Pancreas (tissue), 10 donors: ENCODE results near the gene DECR2. TPM values are rescaled to one million over a fixed set of nuclear protein-coding genes. Genes with fewer than 3 reads are reported as not detected.

Source experiments
- ATAC-seq, 4 donors: fragments of 200-7000 bp; cut with Tn5 transposase; one replicate each; pipeline versions ENCODE4 v1.8.0 to v1.9.1; 2020; ENCODE audit warnings: mild to moderate bottlenecking in 4 of 4, moderate library complexity in 4 of 4
- DNase-seq, 6 donors: peaks; one replicate each; pipeline ENCODE4 v3.0.0-alpha.2; 2020
- FAIRE-seq: peaks from 2 replicates; lab custom pipeline; 2012; peaks lifted over from hg19 to GRCh38; lab: Jason Lieb, UNC
- H3K27ac ChIP-seq, 4 donors: fragments of 200-600 bp; sonication (generic); 1 replicate in 3 of 4; 2 replicates in 1 of 4; pipeline versions ENCODE4 v1.5.0 to v1.8.0; 2020
- H3K27me3 ChIP-seq, 4 donors: fragments of 200-600 bp; one replicate each; pipeline ENCODE4 v1.8.0; 2021
- H3K36me3 ChIP-seq, 3 donors: fragments of 200-600 bp; sonication (generic) in 1 of 3; one replicate each; pipeline versions ENCODE4 v1.5.0 to v1.8.0; 2020 to 2021
- H3K4me1 ChIP-seq, 3 donors: fragments of 200-600 bp; one replicate each; pipeline ENCODE4 v1.8.0; 2021
- H3K4me3 ChIP-seq, 4 donors: fragments of 200-600 bp; sonication (generic) in 2 of 4; one replicate each; pipeline versions ENCODE4 v1.5.0 to v1.8.0; 2020 to 2021
- H3K9me3 ChIP-seq, 4 donors: fragments of 200-600 bp; one replicate each; pipeline ENCODE4 v1.8.0; 2021
- CTCF ChIP-seq, 4 donors: fragments of 200-600 bp; sonication (generic) in 3 of 4; IDR thresholded peaks; one replicate each; pipeline versions ENCODE4 v1.5.0 to v1.8.0; 2021; ENCODE audit warnings: antibody characterized with exemption in 4 of 4
- WGBS, 2 donors: extraction: QIAGEN DNeasy Blood & Tissue Kit; methylation state at CpG; one replicate each; pipeline ENCODE4 v1.1.7; 2013; 5-methylcytosine and 5-hydroxymethylcytosine counted together
- intact Hi-C, 3 donors: fragments of 100-400 bp; cut with DNase I; formaldehyde crosslinking; loops; one replicate each; pipeline versions ENCODE4 v1.11.1 to v1.14.2; 2022
- polyA plus RNA-seq, 2 donors: library from polyadenylated mRNA; stranded (reverse); fragments of 200-250 nt; gene quantifications; one replicate each; pipeline ENCODE4 v1.2.3, GENCODE V29; 2013
- total RNA-seq, 6 donors: library from RNA; stranded (reverse); fragmentation: NEBNext Ultra II Directional in 4 of 6; extraction: Animal tissue kit (Norgen Biotek cat#: 25700) in 4 of 6; gene quantifications; one replicate each; pipeline versions ENCODE4 v1.2.1 to v1.2.4, GENCODE V29; 2021 to 2023
- donor health status: healthy with polysubstance abuse.
- donor health status: DM: no; HTN: no; CAD: no; lungs with moderate emphysema.
- donor health status: DM: no; HTN: no; CAD: no.
- donor health status: control.
- donor health status: control.
- donor health status: Bipolar disorder and iron deficiency.
- donor health status: DM: yes; HTN: yes; CAD: no.
- donor health status: DM: no; HTN: no; CAD: no.
- donor health status: DM: no; HTN: no; CAD: no.
- donor health status: DM: yes; HTN: yes; CAD: no.

Gene DECR2
- total and polyA plus RNA-seq, 8 donors, result 9.2 to 68.0 (median 18.5) TPM

DNA sequence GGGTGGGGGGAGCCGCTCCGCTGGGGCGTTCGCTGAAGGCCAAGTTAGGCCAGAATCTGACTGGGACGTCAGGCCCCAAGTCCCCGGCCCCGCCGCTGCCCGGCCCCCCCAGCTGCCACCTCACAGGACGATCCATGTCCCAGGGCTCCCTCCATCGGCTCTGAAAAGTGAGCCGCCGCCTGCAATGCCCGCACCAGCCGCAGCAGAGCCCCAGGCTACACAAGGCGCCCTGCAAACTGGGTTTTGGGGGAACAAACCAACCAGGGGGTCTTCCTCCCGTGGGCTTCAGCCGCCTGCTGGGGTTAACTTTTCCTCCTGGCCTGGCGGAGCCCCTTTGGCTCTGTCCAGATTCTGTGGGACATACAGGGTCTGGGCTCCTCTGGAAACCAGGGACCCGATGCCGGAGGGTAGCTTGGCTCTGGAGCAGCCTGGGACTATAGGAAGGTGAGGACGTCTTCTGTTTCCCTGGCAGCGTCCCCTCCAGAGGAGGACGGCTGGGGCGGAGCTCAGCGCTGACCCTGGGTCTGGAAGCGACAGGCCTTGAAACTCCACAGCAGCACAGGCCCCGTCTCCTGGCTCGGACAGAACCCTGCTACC, 3.9 kb upstream of the DECR2 start:
- peak; percentile 72 to 93 (median 79) for DNase-seq
- no peaks in the 10 kb centered on the region for H3K36me3 ChIP-seq
- WGBS, 2 donors, result 10 to 12% methylated on average over 21 to 29 of the region's 29 CpGs
- H3K27ac ChIP-seq, result peak overlapping the region; percentile 17 to 63 (median 54)
- intact Hi-C loops, result no loop called here
- H3K4me3 ChIP-seq, result peak overlapping the region in 1 of 4 donors; percentile 15
- ATAC-seq, result peak; percentile 17 to 52 (median 33)
- peak; percentile 7 to 37 (median 26) for TF ChIP-seq CTCF (IDR thresholded peaks at IDR 0.05)
- H3K4me1 ChIP-seq, result peaks cover 0 to 7% (median 2%) of the 10 kb centered on the region in 3 donors
- no peaks in the 10 kb centered on the region for H3K9me3 ChIP-seq
- no peak for FAIRE-seq
- H3K27me3 ChIP-seq, result no peaks in the 10 kb centered on the region

DNA sequence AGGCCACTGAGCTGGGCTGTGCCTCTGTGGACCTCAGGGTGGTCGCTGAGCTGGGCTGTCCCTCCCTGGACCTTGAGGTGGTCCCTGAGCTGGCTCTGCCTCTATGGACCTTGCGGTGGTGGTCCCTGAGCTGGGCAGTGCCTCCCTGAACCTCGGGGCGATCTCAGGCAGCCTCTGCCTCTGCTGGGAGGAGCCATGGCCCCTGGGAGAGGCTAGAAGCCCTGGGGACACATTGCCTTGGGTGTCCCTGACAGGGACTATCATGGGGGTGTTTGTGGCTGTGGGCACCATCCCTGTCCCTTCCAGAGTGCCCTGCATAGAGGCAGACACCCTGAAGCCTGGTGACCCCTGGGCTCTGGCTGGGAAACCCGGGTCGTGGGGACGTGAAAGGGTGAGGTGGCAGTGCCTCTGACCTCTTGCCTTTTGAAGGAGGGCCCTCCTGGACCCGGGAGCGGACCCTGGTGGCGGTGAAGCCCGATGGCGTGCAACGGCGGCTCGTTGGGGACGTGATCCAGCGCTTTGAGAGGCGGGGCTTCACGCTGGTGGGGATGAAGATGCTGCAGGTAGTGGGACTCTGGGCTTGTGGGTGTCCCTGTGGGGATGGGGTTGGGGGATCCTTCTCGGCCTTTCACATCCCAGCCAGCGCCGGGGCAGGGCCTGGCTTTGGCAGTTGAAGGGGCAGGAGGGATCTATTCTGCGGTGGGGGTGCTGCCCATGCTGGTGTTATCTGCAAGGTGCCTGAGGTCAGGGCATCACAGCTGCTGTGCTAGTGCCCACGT, 2.9 kb upstream of the DECR2 start:
- H3K4me1 ChIP-seq, result peaks cover 0 to 7% (median 2%) of the 10 kb centered on the region in 3 donors
- WGBS, 2 donors, result 82% methylated on average over 24 of the region's 24 CpGs
- ATAC-seq, result no peak
- H3K9me3 ChIP-seq, result no peaks in the 10 kb centered on the region
- H3K27ac ChIP-seq, result peak overlapping the region in 2 of 4 donors; percentile 17 to 63
- peak in 2 of 6 donors; percentile 50 to 83 for DNase-seq
- no peaks in the 10 kb centered on the region for H3K36me3 ChIP-seq
- no peak overlapping the region for H3K4me3 ChIP-seq
- TF ChIP-seq CTCF (IDR thresholded peaks at IDR 0.05), result no peak
- no peak for FAIRE-seq
- intact Hi-C loops, result no loop called here
- H3K27me3 ChIP-seq, result no peaks in the 10 kb centered on the region

GRCh38 chr16:399340-400019, 2.2 kb upstream of the DECR2 start:
- no peak for DNase-seq
- H3K9me3 ChIP-seq, result no peaks in the 10 kb centered on the region
- no peak for FAIRE-seq
- 83 to 89% methylated on average over 22 of the region's 22 CpGs for WGBS, 2 donors
- H3K27ac ChIP-seq, result no peak overlapping the region
- no peaks in the 10 kb centered on the region for H3K36me3 ChIP-seq
- ATAC-seq, result no peak
- H3K4me3 ChIP-seq, result no peak overlapping the region
- peaks cover 0 to 7% (median 2%) of the 10 kb centered on the region in 3 donors for H3K4me1 ChIP-seq
- TF ChIP-seq CTCF (IDR thresholded peaks at IDR 0.05), result no peak
- no peaks in the 10 kb centered on the region for H3K27me3 ChIP-seq
- intact Hi-C loops, result no loop called here

GRCh38 chr16:400061-400591, 1.6 kb upstream of the DECR2 start:
- FAIRE-seq (no peak), DNase-seq (peak in 1 of 6 donors; percentile 38), ATAC-seq (no peak)
- no peak for TF ChIP-seq CTCF (IDR thresholded peaks at IDR 0.05)
- no peaks in the 10 kb centered on the region for H3K9me3 ChIP-seq
- H3K36me3 ChIP-seq, result no peaks in the 10 kb centered on the region
- H3K4me3 ChIP-seq, result no peak overlapping the region
- no peaks in the 10 kb centered on the region for H3K27me3 ChIP-seq
- intact Hi-C loops, result no loop called here
- peak overlapping the region in 1 of 4 donors; percentile 89 for H3K27ac ChIP-seq
- WGBS, 2 donors, result 70 to 86% methylated on average over 10 of the region's 10 CpGs
- H3K4me1 ChIP-seq, result peaks cover 0 to 7% (median 2%) of the 10 kb centered on the region in 3 donors
